HEK293 (cell line): ENCODE results near the gene CACNA2D3.

Experiments used
- CTCF ChIA-PET: fragments of 350-600 bp; formaldehyde crosslinking; extraction: SDS; loops from one replicate; lab custom pipeline; 2021; ENCODE audit warnings: antibody characterized with exemption; lab: Yijun Ruan, JAX
- POLR2A ChIA-PET: fragments of 300-600 bp; formaldehyde crosslinking; extraction: SDS; loops from one replicate; lab custom pipeline; 2020; ENCODE audit warnings: antibody characterized with exemption, inconsistent platforms; lab: Yijun Ruan, JAX
- H3K27ac ChIP-seq: fragments of 200-500 bp; sonication (Bioruptor generic); 2 replicates; pipeline ENCODE4 v1.5.1; 2014; ENCODE audit warnings: low read depth, low read length, control low read depth, inconsistent platforms; ENCODE audit errors: extremely low read depth
- H3K36me3 ChIP-seq, 2 experiments: fragments of 200-500 bp in 1 of 2; sonication (Bioruptor generic) in 1 of 2; 1 replicate in 1 of 2; 2 replicates in 1 of 2; pipeline ENCODE4 v1.5.1; 2014 to 2017; ENCODE audit warnings: inconsistent platforms in 2 of 2, low read length in 2 of 2; ENCODE audit not compliant: control insufficient read depth in 2 of 2, insufficient read depth in 1 of 2
- H3K4me1 ChIP-seq: fragments of 200-500 bp; sonication (Bioruptor generic); 2 replicates; pipeline ENCODE4 v1.5.1; 2014; ENCODE audit warnings: mild to moderate bottlenecking, low read length, inconsistent platforms; ENCODE audit not compliant: control insufficient read depth, insufficient read depth
- H3K4me3 ChIP-seq: 2 replicates; pipeline ENCODE4 v1.5.1; 2011; ENCODE audit warnings: low read depth, mild to moderate bottlenecking, control low read depth, low read length, moderate library complexity
- H3K9me3 ChIP-seq: fragments of 200-500 bp; sonication (Bioruptor generic); 2 replicates; pipeline ENCODE4 v1.5.1; 2014; ENCODE audit warnings: low read depth, low read length, inconsistent platforms; ENCODE audit not compliant: control insufficient read depth, insufficient read depth
- HOXA7 ChIP-seq: sonication (generic); formaldehyde crosslinking; IDR thresholded peaks from 2 replicates; pipeline ENCODE4 v1.8.1; 2022; ENCODE audit warnings: missing genetic modification reagents, borderline replicate concordance
- IKZF3 ChIP-seq: fragments of 450-650 bp; IDR thresholded peaks from 2 replicates; pipeline ENCODE4 v1.5.0; 2018; ENCODE audit warnings: missing biosample characterization, mild to moderate bottlenecking, missing genetic modification characterization, moderate library complexity
- SP2 ChIP-seq: fragments of 450-650 bp; formaldehyde crosslinking; IDR thresholded peaks from 2 replicates; pipeline ENCODE4 v1.5.1; 2016; ENCODE audit warnings: missing biosample characterization, missing genetic modification characterization
- SP3 ChIP-seq: fragments of 450-650 bp; formaldehyde crosslinking; IDR thresholded peaks from 2 replicates; pipeline ENCODE4 v1.5.1; 2016; ENCODE audit warnings: missing biosample characterization, missing genetic modification characterization
- ZBTB1 ChIP-seq: fragments of 450-650 bp; formaldehyde crosslinking; IDR thresholded peaks from 2 replicates; pipeline ENCODE4 v1.5.1; 2016; ENCODE audit warnings: missing biosample characterization, missing genetic modification characterization
- ZNF155 ChIP-seq: fragments of 450-650 bp; formaldehyde crosslinking; IDR thresholded peaks from 2 replicates; pipeline ENCODE4 v1.5.1; 2016; ENCODE audit warnings: missing biosample characterization, missing genetic modification characterization
- ZNF174 ChIP-seq: fragments of 450-650 bp; formaldehyde crosslinking; IDR thresholded peaks from 2 replicates; pipeline ENCODE4 v1.5.0; 2017; ENCODE audit warnings: missing biosample characterization, mild to moderate bottlenecking, missing genetic modification characterization
- ZNF175 ChIP-seq: fragments of 450-650 bp; formaldehyde crosslinking; IDR thresholded peaks from 2 replicates; pipeline ENCODE4 v1.5.1; 2016; ENCODE audit warnings: missing biosample characterization, missing genetic modification characterization
- ZNF239 ChIP-seq: fragments of 450-650 bp; formaldehyde crosslinking; IDR thresholded peaks from 2 replicates; pipeline ENCODE4 v1.5.1; 2016; ENCODE audit warnings: missing biosample characterization, missing genetic modification characterization
- ZNF280C ChIP-seq: fragments of 450-650 bp; formaldehyde crosslinking; IDR thresholded peaks from 2 replicates; pipeline ENCODE4 v1.5.1; 2016; ENCODE audit warnings: missing biosample characterization, missing genetic modification characterization
- ZNF335 ChIP-seq: fragments of 450-650 bp; formaldehyde crosslinking; conservative IDR thresholded peaks from 2 replicates; pipeline ENCODE4 v1.5.1; 2016; ENCODE audit warnings: missing biosample characterization, missing genetic modification characterization
- ZNF391 ChIP-seq: fragments of 450-650 bp; formaldehyde crosslinking; IDR thresholded peaks from 2 replicates; pipeline ENCODE4 v1.5.1; 2016; ENCODE audit warnings: low read depth, missing biosample characterization, missing genetic modification characterization, borderline replicate concordance
- ZNF416 ChIP-seq: fragments of 450-650 bp; formaldehyde crosslinking; IDR thresholded peaks from 2 replicates; pipeline ENCODE4 v1.5.1; 2016; ENCODE audit warnings: missing biosample characterization, missing genetic modification characterization
- ZNF529 ChIP-seq: fragments of 450-650 bp; formaldehyde crosslinking; IDR thresholded peaks from 2 replicates; pipeline ENCODE4 v1.5.1; 2017; ENCODE audit warnings: missing genetic modification characterization, missing biosample characterization; ENCODE audit not compliant: insufficient replicate concordance
- ZNF558 ChIP-seq: fragments of 450-650 bp; formaldehyde crosslinking; IDR thresholded peaks from 2 replicates; pipeline ENCODE4 v1.5.1; 2016; ENCODE audit warnings: missing biosample characterization, missing genetic modification characterization
- ZNF660 ChIP-seq: fragments of 450-650 bp; IDR thresholded peaks from 2 replicates; pipeline ENCODE4 v1.5.1; 2018; ENCODE audit warnings: missing biosample characterization, mild to moderate bottlenecking, missing genetic modification characterization
- ZNF704 ChIP-seq: fragments of 450-650 bp; formaldehyde crosslinking; IDR thresholded peaks from 2 replicates; pipeline ENCODE4 v1.5.1; 2016; ENCODE audit warnings: missing biosample characterization, missing genetic modification characterization
- ZNF776 ChIP-seq: fragments of 450-650 bp; formaldehyde crosslinking; IDR thresholded peaks from 2 replicates; pipeline ENCODE4 v1.5.0; 2017; ENCODE audit warnings: missing biosample characterization, missing genetic modification characterization, borderline replicate concordance
- ZNF785 ChIP-seq: fragments of 450-650 bp; formaldehyde crosslinking; IDR thresholded peaks from 2 replicates; pipeline ENCODE4 v1.5.1; 2016; ENCODE audit warnings: missing biosample characterization, missing genetic modification characterization
- ZNF837 ChIP-seq: fragments of 450-650 bp; formaldehyde crosslinking; IDR thresholded peaks from 2 replicates; pipeline ENCODE4 v1.5.1; 2016; ENCODE audit warnings: missing biosample characterization, missing genetic modification characterization
- TF ChIP-seq, protein P1 (sequence below): fragments of 450-650 bp; formaldehyde crosslinking; IDR thresholded peaks from 2 replicates; pipeline ENCODE4 v1.5.1; 2016; ENCODE audit warnings: missing biosample characterization, missing genetic modification characterization
- TF ChIP-seq, protein P2 (sequence below): fragments of 450-650 bp; formaldehyde crosslinking; IDR thresholded peaks from 2 replicates; pipeline ENCODE4 v1.5.1; 2017; ENCODE audit warnings: missing biosample characterization, missing genetic modification characterization
- TF ChIP-seq, protein P3 (sequence below): fragments of 450-650 bp; formaldehyde crosslinking; IDR thresholded peaks from 2 replicates; pipeline ENCODE4 v1.5.1; 2016; ENCODE audit warnings: missing biosample characterization, missing genetic modification characterization

Gene CACNA2D3

DNA sequence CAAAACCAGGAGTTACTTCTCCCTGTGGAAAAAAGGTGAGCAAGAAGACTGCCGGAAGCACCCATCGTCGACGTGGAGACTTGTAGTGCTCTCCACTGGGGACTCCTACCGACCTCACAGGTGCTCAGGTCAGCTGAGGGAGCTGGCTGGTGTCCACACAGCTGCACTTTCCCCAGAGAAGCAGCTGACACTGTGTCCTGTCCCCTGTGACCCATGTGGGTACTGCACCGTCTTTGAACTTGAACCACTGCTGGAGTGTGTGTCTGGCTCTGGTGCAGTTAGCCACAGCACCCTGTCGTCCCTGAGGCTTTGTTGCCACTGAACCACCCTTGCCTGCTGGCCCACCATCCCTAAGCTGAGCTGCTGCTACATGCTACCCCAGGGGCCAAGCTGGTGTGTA lies 270.8 kb downstream of the CACNA2D3 start:
- Histone ChIP-seq H3K4me3 (no peak overlapping the region), H3K4me1 (no peaks in the 10 kb centered on the region), H3K36me3 (no peaks in the 10 kb centered on the region), H3K9me3 (no peaks in the 10 kb centered on the region), H3K27ac (no peak overlapping the region)
- POLR2A ChIA-PET, result no interaction called here
- CTCF ChIA-PET, result no interaction called here
- TF ChIP-seq ZBTB1 (tag by site-specific recombination) (no peak), ZNF776 (tag by site-specific recombination) (no peak), ZNF529 (tag by site-specific recombination) (no peak), IKZF3 (no peak), ZNF155 (no peak), ZNF785 (tag by site-specific recombination) (no peak), ZNF391 (no peak), ZNF660 (tag by site-specific recombination) (no peak), ZNF280C (tag by site-specific recombination) (no peak), ZNF416 (tag by site-specific recombination) (no peak), ZNF558 (tag by site-specific recombination) (no peak)
- TF ChIP-seq, protein P1, sequence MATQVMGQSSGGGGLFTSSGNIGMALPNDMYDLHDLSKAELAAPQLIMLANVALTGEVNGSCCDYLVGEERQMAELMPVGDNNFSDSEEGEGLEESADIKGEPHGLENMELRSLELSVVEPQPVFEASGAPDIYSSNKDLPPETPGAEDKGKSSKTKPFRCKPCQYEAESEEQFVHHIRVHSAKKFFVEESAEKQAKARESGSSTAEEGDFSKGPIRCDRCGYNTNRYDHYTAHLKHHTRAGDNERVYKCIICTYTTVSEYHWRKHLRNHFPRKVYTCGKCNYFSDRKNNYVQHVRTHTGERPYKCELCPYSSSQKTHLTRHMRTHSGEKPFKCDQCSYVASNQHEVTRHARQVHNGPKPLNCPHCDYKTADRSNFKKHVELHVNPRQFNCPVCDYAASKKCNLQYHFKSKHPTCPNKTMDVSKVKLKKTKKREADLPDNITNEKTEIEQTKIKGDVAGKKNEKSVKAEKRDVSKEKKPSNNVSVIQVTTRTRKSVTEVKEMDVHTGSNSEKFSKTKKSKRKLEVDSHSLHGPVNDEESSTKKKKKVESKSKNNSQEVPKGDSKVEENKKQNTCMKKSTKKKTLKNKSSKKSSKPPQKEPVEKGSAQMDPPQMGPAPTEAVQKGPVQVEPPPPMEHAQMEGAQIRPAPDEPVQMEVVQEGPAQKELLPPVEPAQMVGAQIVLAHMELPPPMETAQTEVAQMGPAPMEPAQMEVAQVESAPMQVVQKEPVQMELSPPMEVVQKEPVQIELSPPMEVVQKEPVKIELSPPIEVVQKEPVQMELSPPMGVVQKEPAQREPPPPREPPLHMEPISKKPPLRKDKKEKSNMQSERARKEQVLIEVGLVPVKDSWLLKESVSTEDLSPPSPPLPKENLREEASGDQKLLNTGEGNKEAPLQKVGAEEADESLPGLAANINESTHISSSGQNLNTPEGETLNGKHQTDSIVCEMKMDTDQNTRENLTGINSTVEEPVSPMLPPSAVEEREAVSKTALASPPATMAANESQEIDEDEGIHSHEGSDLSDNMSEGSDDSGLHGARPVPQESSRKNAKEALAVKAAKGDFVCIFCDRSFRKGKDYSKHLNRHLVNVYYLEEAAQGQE (tag by site-specific recombination), result no peak

GRCh38 chr3:54408328-54408727 lies 286.0 kb downstream of the CACNA2D3 start:
- CTCF ChIA-PET, result interaction anchor here (1.6 kb wide), 1 partner anchor 18 kb away, joined by 3 read pairs; no protein-coding TSS in a partner anchor
- no peaks in the 10 kb centered on the region for H3K4me1 ChIP-seq
- H3K9me3 ChIP-seq, result no peaks in the 10 kb centered on the region
- no peaks in the 10 kb centered on the region for H3K36me3 ChIP-seq
- POLR2A ChIA-PET, result no interaction called here
- H3K27ac ChIP-seq, result no peak overlapping the region
- no peak overlapping the region for H3K4me3 ChIP-seq
- TF ChIP-seq ZNF704 (no peak), SP2 (tag by site-specific recombination) (no peak), SP3 (tag by site-specific recombination) (no peak), ZNF174 (tag by site-specific recombination) (no peak), ZNF837 (tag by site-specific recombination) (no peak), ZNF335 (no peak), HOXA7 (no peak), ZNF175 (no peak), ZNF239 (tag by site-specific recombination) (no peak), ZNF280C (tag by site-specific recombination) (no peak)
- TF ChIP-seq, protein P2, sequence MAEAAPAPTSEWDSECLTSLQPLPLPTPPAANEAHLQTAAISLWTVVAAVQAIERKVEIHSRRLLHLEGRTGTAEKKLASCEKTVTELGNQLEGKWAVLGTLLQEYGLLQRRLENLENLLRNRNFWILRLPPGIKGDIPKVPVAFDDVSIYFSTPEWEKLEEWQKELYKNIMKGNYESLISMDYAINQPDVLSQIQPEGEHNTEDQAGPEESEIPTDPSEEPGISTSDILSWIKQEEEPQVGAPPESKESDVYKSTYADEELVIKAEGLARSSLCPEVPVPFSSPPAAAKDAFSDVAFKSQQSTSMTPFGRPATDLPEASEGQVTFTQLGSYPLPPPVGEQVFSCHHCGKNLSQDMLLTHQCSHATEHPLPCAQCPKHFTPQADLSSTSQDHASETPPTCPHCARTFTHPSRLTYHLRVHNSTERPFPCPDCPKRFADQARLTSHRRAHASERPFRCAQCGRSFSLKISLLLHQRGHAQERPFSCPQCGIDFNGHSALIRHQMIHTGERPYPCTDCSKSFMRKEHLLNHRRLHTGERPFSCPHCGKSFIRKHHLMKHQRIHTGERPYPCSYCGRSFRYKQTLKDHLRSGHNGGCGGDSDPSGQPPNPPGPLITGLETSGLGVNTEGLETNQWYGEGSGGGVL (tag by site-specific recombination), result no peak
- TF ChIP-seq, protein P3, sequence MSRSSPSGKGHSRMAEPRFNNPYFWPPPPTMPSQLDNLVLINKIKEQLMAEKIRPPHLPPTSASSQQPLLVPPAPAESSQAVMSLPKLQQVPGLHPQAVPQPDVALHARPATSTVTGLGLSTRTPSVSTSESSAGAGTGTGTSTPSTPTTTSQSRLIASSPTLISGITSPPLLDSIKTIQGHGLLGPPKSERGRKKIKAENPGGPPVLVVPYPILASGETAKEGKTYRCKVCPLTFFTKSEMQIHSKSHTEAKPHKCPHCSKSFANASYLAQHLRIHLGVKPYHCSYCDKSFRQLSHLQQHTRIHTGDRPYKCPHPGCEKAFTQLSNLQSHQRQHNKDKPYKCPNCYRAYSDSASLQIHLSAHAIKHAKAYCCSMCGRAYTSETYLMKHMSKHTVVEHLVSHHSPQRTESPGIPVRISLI (tag by site-specific recombination), result no peak
